AG09309 (cell line): ENCODE measurements around the gene PPARA.

Experiments used
- DNase-seq: peaks from one replicate; pipeline ENCODE4 v3.0.0-alpha.2; 2010; ENCODE audit warnings: low read depth
- H3K4me3 ChIP-seq: 2 replicates; pipeline ENCODE4 v1.5.1; 2011; ENCODE audit warnings: mild to moderate bottlenecking, low read depth, low read length, moderate library complexity; ENCODE audit not compliant: control insufficient read depth
- CTCF ChIP-seq: IDR thresholded peaks from 2 replicates; pipeline ENCODE4 v1.5.1; 2011; ENCODE audit warnings: mild to moderate bottlenecking, low read depth, low read length, inconsistent platforms; ENCODE audit not compliant: insufficient read depth, control insufficient read depth; ENCODE audit errors: missing control alignments

The PPARA gene

DNA sequence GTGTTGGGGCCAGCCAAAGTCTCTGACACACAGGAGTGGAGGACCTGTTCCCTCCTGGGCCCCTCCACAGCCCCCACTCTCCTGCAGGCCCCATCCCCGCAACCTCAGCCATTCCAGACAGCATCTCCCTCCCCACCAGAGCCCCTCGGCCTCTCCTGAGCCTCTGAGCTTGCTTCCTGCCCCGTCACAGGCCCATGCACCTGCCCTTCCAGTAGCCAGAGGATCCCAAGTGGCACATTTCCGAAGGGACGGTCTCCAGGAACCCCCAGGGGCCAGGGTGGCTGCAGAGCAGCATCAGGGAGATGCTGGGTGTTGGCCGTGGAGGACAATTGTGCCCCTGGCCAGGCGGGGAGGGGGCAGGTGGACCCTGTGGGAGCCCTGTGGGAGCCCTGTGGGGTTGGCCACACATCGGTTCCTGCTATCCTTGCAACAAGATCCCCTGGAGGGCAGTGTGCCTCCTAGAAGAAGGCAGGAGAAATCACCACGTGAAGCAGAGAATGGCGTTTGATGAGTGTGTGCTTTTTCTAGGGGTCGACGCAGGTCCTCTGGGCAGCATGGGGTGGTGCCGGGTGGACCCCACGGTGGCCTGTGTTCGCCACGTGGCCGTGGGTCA is 45.3 kb upstream of the PPARA start:
- no peak for DNase-seq
- TF ChIP-seq CTCF: peak; percentile 10
- H3K4me3 ChIP-seq: no peak overlapping the region

GRCh38 chr22:46105494-46106278 is 44.6 kb upstream of the PPARA start:
- DNase-seq: peak; percentile 80
- H3K4me3 ChIP-seq: no peak overlapping the region
- TF ChIP-seq CTCF: no peak

- TF ChIP-seq CTCF: no peak
- no peak overlapping the region for H3K4me3 ChIP-seq
Measured at GRCh38 chr22:46106279-46107022, 43.9 kb upstream of the PPARA start.

GRCh38 chr22:46107089-46107664 is 43.1 kb upstream of the PPARA start:
- TF ChIP-seq CTCF: no peak
- no peak overlapping the region for H3K4me3 ChIP-seq
- DNase-seq: no peak

More at GRCh38 chr22:46106279-46107022, 43.9 kb upstream of the PPARA start:
- DNase-seq: no peak

GRCh38 chr22:46107753-46108563 is 42.4 kb upstream of the PPARA start:
- DNase-seq: no peak
- no peak overlapping the region for H3K4me3 ChIP-seq
- TF ChIP-seq CTCF: no peak
